NCI-H2029 (cell line): Measurements from ENCODE around the gene CRADD.
A peak's percentile ranks its signal among the peaks of the same experiment; 100 is the strongest.
"Not testable (repeated sequence)": the region's sequence is repeated elsewhere in the genome, so short reads cannot be mapped to it uniquely, and the experiment has no call there.

Experiments used
- DNase-seq: peaks from one replicate; lab custom pipeline; 2025; lab: John Stamatoyannopoulos, UW

The CRADD gene

GRCh38 chr12:93677195-93678064 lies at the start of gene CRADD:
Gene CRADD, plus strand, starts transcription at chr12:93677375.
- DNase-seq: peak; percentile 93

GRCh38 chr12:93632383-93632782 lies 44.8 kb upstream of the CRADD start:
- no peak for DNase-seq

- DNase-seq: no peak
Measured at GRCh38 chr12:93634416-93634815, 42.8 kb upstream of the CRADD start.

- DNase-seq: no peak
Measured at GRCh38 chr12:93636708-93637107, 40.5 kb upstream of the CRADD start.

- no peak for DNase-seq
Measured at GRCh38 chr12:93638095-93638494, 39.1 kb upstream of the CRADD start.

- no peak for DNase-seq
Measured at GRCh38 chr12:93638954-93639353, 38.2 kb upstream of the CRADD start.

- no peak for DNase-seq
Measured at GRCh38 chr12:93639406-93639805, 37.8 kb upstream of the CRADD start.

- DNase-seq: not testable (repeated sequence)
Measured at GRCh38 chr12:93641380-93641779, 35.8 kb upstream of the CRADD start.

- DNase-seq: no peak
Measured at GRCh38 chr12:93642751-93643150, 34.4 kb upstream of the CRADD start.

GRCh38 chr12:93645702-93646101 lies 31.5 kb upstream of the CRADD start:
- DNase-seq: no peak

GRCh38 chr12:93650626-93651025 lies 26.5 kb upstream of the CRADD start:
- no peak for DNase-seq

- DNase-seq: no peak
Measured at GRCh38 chr12:93653079-93653478, 24.1 kb upstream of the CRADD start.

GRCh38 chr12:93653712-93654111 lies 23.5 kb upstream of the CRADD start:
- no peak for DNase-seq

GRCh38 chr12:93654421-93654820 lies 22.8 kb upstream of the CRADD start:
- no peak for DNase-seq

- no peak for DNase-seq
Measured at GRCh38 chr12:93657071-93657470, 20.1 kb upstream of the CRADD start.

GRCh38 chr12:93661021-93661420 lies 16.2 kb upstream of the CRADD start:
- no peak for DNase-seq

GRCh38 chr12:93663006-93663728 lies 14.0 kb upstream of the CRADD start:
- peak; percentile 24 for DNase-seq

- DNase-seq: no peak
Measured at GRCh38 chr12:93663729-93664084, 13.5 kb upstream of the CRADD start.

GRCh38 chr12:93664573-93665138 lies 12.5 kb upstream of the CRADD start:
- peak; percentile 3 for DNase-seq

GRCh38 chr12:93667672-93668071 lies 9.5 kb upstream of the CRADD start:
- no peak for DNase-seq

GRCh38 chr12:93668919-93669418 lies 8.2 kb upstream of the CRADD start:
- DNase-seq: no peak

GRCh38 chr12:93669452-93669851 lies 7.7 kb upstream of the CRADD start:
- no peak for DNase-seq

GRCh38 chr12:93670104-93670503 lies 7.1 kb upstream of the CRADD start:
- DNase-seq: no peak
